Gastrocnemius medialis (tissue), 4 donors: ENCODE results near the gene DIP2A.

Source experiments
- CTCF ChIP-seq, 5 experiments: fragments of 450-650 bp in 3 of 5; fragments of 200-600 bp in 2 of 5; sonication (generic) in 2 of 5; IDR thresholded peaks in 4 of 5; conservative IDR thresholded peaks in 1 of 5; 1 replicate in 4 of 5; 2 replicates in 1 of 5; pipeline ENCODE4 v1.5.1; 2016 to 2019; ENCODE audit warnings: antibody characterized with exemption in 5 of 5, mild to moderate bottlenecking in 3 of 5, moderate library complexity in 3 of 5
- POLR2A ChIP-seq, 2 donors: fragments of 450-650 bp; IDR thresholded peaks; one replicate each; pipeline ENCODE4 v1.6.1; 2017; ENCODE audit warnings: antibody characterized with exemption in 2 of 2, mild to moderate bottlenecking in 2 of 2, moderate library complexity in 2 of 2

- TF ChIP-seq CTCF (IDR thresholded peaks at IDR 0.05 in 4 of 5, conservative IDR thresholded peaks at IDR 0.05 in 1 of 5) (no peak), POLR2A (IDR thresholded peaks at IDR 0.05) (no peak)
Measured at GRCh38 chr21:46585191-46585953, 126.7 kb downstream of the DIP2A start.
